A172 (cell line): ENCODE results near the gene PRR14. TPM values are rescaled to one million over a fixed set of nuclear protein-coding genes. Genes with fewer than 3 reads are reported as not detected.

Experiments used
- DNase-seq: peaks from one replicate; pipeline ENCODE4 v3.0.0-alpha.2; 2015; ENCODE audit warnings: low spot score
- total RNA-seq: library from RNA; depleted of rRNA; stranded (reverse); fragments of >200 nt; shearing (Covaris generic); gene quantifications from 2 replicates; pipeline ENCODE4 v1.2.3, GENCODE V29; 2014

PRR14 gene
- total RNA-seq, 1 experiment from 2014 or later = 9.1 TPM

DNA sequence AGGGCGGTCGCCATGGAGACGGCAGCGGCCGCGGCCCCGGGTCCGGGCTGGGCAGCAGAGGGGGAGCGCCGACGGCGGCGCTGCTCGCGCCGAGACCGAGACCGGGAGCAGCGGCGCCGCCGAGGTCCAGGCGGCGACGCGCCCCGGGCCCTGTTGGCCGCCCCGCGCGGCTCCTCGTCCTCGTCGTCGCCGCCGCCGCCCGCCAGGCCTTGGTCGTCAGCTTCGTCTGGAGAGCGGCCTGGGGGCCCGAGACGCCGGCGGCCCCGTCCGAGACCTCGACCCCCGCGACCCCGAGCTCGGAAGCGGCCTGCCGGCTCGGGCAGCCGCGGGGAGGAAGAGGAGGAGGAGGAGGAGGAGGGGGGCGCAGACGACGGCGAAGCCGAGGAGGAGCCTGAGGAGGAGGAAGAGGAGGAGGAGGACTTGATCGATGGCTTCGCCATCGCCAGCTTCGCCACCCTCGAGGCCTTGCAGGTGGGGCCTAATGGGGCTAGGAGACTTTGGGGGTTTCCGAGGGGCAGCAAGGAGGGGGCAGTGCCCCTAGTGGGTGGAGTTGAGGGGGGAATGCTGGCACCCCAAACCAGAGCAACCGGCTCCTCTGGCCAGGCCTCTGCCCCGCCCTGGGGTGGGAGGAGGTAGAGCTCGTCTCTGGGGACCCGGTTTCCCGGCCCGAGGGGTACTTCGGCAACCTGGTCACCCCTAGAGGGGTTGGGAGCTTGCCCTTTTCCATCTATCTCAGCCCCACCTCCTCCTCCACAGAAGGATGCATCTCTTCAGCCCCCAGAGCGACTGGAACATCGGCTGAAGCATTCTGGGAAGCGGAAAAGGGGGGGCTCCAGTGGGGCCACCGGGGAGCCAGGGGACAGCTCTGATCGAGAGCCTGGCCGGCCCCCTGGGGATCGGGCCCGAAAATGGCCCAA lies 9.0 kb downstream of the PRR14 start:
- peak; percentile 19 for DNase-seq

DNA sequence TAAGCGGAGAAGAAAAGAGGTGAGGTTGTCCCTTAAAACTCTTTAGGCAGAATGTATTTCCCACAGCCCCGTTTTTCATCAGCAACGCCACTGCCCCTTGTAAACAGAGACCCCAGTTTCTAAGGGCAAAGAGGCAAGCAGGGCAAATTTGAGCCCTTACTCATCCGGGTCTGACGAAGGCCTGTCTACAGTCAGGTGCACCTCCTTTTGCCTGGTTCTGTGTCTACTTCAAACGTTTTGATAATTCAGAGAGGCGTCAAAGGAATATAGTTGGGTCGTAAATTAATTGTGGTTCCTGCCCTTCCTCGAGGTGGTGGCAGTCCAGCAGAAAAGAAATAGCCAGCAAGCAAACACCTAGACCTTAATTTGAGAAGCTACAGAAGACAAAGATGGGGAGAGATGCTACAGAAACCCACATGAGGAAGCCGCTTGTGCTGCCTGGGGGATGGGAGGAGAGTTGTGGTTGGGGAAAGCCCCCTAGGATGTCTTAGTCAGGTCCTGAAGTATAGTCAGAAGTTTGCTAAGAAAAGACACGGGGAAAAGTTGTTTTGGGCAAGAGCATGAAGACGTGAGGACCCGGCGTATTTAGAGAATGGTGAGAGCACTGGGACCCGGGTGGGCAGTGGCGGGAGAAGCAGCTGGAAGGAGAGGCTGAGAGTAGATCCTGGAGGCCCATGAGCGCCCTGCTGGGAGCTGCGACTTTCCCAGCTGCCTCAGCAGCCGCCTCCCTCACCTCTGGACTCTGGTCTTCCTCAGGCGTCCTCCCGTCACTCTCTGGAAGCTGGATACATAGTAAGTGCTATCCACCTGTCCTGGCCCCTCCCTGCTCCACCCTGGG lies 9.9 kb downstream of the PRR14 start:
- peak; percentile 58 for DNase-seq

DNA sequence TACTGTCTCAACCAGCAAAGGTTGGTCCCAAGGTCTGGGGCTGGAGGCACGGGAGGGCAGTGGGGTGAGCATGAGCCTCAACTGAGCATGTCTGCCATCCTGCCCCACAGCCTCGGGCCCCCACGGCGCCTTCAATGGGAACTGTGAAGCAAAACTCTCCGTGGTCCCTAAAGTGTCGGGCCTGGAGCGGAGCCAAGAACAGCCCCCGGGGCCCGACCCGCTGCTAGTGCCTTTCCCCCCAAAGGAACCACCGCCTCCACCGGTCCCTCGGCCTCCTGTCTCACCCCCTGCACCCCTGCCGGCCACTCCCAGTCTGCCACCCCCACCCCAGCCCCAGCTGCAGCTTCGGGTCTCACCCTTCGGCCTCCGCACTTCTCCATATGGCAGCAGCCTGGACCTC lies 11.7 kb downstream of the PRR14 start:
- no peak for DNase-seq

DNA sequence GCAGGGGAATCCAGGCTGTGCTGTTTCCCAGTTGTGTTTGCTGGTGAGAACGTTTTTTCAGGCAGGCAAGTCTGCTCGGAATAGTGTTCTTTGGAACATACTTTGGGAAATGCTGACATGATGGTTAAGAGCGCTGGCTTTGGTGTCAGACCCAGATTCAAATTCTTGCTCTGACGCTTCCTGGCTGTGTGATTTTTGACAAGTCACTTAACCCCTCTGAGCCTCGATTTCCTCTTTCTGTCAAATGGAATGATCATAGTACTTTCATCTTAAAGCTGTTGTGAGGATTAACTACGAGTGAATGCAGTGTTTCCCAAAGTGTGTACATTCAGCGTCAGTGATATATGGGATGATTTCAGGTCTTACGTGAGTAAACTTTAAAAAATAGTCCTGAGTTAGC lies 12.3 kb downstream of the PRR14 start:
- DNase-seq = no peak

DNA sequence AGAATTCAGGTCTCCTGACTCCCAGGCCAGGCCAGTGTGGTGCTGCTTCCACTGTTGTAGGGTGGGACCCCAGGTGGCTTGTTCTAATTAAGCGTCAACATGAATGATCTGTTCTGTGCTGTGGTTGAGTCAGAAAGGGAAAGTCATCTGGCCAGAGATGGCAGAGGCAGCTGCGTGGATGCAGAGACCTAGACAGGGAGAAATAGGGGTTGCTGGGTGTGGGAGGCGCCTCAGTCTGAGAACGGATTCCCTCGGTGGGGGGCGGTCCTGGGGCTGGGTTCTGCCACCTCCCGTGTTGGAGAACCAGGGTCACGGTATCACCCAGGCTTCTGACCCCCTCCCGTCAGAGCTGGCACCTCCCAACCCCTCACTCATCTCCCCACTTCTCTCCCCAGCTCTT lies 13.1 kb downstream of the PRR14 start:
- DNase-seq = peak; percentile 28

DNA sequence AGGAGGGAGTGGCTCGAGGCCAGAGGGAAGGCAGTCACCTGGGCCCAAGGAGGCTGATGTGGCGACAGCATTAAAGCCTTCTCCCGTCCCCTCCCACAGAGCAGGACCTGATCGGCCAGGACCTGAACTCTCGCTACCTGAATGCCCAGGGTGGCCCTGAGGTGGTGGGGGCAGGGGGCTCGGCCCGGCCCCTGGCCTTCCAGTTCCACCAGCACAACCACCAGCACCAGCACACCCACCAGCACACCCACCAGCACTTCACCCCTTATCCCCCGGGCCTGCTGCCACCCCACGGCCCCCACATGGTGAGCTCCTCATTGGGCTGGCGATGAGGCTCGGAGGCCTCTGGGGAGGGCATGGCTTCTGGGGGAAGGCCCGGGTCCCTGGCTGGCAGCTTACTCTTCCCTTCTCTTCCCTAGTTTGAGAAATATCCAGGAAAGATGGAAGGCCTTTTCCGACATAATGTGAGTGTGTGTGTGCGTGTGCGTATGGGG lies 13.9 kb downstream of the PRR14 start:
- DNase-seq = no peak

DNA sequence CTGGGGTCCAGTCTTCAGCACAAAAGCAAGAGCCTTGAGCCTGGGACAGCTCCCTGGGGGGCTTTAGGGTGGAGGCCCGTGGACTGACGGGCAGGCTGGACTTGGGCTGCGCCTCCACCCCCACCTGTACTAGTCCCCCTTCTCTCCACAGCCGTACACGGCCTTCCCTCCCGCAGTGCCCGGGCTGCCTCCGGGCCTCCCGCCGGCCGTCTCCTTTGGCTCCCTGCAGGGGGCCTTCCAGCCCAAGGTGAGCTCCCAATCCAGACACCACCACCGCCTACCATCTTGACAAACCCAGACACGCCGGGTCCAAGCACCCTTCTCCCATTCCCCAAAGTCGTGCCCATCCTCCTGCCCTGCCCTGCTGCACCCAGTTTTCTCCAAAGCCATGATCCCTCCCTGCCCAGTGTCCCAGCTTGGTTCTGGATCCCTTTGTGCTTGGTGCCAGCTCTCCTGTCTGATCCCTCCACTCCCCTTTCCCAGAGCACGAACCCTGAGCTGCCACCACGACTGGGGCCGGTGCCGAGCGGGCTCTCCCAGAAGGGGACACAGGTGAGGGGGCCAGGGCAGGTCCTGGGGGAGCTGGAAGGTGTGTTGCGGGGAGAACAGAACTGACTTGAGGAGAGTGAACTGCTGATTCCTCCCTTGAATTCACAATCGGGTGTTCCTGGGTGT lies 14.5 kb downstream of the PRR14 start:
- DNase-seq = no peak

DNA sequence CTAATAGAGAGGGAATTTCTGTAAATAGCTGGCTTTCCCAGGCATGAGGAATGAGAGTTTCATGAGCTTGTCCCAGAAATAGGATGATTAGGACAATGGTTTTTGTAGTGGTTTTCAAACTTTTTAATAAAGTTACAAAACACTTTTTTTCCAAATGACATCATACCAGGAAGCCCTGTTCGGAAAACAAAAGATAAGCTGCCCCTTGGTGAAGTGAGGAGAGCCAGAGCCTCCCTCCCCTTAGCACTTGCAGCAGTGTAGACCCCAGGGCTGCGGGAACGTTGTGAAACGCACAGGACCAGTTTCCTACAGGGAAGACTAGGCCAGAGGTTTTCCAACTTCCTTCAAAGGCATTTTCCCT lies 15.1 kb downstream of the PRR14 start:
- DNase-seq = no peak

DNA sequence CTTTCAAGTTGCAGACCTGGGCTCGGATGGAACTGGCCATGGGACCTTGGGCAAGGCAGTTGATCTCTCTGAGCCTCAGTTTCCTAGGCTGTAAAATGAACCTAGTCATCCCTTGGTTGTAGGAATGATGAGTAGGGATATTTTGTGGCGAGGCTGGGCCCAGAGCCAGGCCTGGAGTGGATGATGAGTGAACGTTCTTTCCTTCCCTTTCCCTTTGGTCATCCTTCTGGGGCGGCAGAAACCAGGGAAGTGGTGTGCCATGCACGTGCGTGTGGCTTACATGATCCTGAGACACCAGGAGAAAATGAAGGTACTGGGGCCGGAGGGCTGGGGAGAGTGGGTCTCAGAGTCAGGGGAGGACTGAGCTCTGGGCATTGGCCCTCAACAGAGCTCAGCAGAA lies 15.9 kb downstream of the PRR14 start:
- no peak for DNase-seq

DNA sequence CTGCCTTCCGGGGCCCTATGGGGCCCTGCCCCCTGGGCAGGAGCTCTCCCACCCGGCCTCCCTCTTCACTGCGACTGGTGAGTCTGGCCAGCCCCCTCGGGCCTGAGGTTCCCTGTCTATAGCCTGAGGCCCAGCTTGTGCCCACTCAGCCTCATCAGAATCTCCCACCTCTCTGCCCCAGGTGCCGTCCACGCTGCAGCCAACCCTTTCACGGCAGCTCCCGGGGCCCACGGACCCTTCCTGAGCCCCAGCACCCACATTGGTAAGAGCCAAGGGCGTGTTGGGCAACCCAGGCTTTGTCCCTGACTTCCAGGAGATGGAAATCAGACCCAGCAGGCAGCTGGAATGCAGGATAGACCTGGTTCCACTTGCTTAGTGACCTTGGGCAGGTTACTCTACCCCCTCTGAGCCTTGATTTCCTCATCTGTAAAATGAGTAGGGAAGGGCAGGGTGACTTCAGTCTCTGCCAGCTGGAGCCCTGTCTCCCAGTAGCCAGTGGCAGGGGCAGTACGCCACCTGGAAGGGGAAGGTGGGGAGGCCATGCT lies 16.7 kb downstream of the PRR14 start:
- DNase-seq = no peak

DNA sequence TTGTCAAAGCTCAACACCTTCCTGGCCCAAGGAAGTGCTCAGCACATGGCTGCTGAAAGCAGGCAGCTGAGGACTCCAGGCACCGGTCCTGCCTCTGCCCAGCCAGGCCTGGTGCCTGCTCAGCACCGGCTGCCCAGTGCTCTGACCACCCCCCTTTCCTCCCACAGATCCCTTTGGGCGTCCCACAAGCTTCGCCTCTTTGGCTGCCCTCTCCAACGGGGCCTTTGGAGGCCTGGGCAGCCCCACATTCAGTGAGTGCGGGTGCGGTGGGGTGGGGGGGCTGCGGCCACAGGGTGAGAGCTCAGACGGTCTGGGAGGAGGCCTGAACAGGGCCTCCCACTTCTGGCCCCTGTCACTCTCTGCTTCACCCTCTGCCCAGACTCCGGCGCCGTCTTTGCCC lies 17.6 kb downstream of the PRR14 start:
- DNase-seq = no peak

DNA sequence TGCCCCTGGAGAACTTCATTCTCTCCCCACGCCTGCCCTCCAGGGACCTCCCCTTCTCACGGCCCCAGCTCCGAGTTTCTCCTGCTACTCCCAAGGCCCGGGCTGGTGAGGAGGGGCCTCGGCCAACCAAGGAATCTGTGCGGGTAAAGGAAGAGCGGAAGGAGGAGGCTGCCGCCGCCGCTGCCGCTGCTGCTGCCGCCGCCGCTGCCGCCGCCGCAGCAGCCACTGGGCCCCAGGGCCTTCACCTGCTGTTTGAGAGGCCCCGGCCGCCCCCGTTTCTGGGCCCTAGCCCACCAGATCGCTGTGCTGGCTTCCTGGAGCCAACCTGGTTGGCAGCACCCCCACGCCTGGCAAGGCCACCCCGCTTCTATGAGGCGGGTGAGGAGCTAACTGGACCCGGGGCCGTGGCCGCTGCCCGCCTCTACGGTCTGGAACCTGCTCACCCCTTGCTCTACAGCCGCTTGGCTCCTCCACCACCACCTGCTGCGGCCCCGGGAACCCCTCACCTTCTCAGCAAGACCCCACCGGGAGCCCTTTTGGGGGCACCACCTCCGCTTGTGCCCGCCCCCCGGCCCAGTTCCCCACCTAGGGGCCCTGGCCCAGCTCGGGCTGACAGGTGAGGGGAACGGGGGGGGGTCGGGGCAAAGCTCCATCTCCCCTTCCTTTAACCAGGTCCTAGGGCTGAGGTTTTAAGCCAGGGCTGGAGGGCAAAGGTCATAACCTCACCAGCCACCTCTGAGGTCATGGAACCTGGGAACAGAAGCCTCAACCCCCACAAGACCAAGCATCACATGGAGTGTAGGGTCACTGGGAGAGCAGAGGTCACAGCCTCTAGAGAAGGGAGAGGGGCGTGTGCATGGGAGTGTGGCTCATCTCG lies 18.5 kb downstream of the PRR14 start:
- no peak for DNase-seq

DNA sequence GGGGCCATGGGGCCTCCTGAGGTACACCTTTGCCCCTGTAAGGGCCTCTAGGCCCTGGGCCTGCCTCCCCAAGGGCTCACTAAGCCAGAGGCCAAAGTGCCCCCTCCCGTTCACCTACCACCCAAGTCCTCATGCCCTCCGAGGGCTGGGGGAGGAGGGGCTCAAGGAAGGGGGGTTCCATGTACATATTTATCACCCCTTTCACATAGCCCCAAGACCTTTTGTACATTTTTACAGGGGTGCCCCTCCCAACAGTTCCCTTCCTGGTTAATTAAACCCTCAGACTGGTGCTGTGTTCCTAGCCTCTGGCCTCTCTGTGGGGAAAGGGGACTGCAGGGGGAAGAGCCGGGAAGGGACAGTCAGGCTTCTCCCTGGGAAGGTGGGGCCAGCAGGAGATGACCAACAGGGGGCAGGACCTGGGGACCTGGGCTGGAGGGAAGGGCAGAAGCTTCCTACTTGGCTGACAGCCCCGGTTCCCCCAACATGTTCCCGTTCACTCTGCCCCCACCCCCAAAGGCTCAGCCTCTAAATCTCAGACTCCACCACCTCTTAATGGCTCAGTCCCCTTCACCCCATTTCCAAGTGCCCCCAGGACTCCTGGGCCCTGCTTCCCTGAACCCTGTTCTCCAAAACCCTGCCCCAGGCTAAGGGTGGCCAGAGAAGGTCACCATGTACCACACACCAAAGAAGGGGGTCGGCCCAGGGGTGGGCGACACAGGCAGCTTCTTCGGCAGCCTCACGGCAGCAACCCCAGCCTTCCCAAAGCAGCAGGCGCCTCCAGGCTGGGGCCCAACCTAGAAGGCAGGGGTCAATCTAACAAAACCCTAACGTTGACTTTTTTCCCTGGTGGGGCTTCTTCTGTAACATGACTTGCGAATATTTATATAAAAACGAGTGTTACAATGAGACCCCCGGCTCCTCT lies 19.4 kb downstream of the PRR14 start:
- no peak for DNase-seq

DNA sequence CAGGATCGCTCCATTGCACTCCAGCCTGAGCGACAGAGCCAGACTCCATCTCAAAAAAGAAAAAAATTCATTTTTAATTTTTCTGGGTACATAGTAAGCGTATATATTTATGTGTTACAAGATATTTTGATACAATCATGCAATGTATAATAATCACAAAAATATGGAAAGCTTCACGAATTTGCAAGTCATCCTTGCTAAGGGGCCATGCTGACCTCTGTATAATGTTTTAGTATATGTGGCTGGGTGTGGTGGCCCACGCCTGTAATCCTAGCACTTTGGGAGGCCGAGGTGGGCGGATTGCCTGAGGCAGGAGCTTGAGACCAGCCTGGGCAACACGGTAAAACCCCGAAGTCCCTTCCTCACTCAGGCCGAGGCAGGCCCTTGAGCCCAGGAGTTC lies 24.4 kb downstream of the PRR14 start:
- no peak for DNase-seq

DNA sequence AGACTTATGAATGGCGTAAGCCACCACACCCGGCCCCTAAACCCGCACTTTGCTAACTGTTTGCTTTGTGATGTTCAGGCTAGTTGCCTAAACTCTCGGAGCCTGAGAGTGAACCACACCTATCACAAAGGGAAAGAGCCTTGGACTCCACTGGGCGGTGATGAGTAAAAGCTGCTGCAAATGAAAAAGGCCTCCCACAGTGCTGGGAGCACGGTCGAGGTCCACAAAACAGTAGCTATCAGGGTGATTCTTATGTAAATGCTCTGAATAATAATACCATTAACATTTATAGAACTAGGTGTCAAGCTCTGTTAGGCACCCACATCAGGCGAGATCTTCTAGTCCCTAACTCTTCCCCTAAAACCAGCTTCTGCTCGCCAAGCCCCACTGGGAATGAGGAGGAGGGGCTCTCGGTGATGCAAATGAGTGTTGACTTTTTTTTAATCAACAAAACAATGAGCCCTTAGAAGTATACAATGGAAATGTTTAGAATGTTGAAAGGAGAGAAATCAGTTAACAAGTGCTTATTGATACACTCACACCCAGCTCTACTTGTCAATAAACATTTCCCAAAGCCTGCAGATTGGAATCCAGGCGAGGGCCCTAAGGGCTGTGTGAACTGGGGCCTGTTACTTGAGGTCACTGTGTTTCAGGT lies 27.3 kb downstream of the PRR14 start:
- no peak for DNase-seq

DNA sequence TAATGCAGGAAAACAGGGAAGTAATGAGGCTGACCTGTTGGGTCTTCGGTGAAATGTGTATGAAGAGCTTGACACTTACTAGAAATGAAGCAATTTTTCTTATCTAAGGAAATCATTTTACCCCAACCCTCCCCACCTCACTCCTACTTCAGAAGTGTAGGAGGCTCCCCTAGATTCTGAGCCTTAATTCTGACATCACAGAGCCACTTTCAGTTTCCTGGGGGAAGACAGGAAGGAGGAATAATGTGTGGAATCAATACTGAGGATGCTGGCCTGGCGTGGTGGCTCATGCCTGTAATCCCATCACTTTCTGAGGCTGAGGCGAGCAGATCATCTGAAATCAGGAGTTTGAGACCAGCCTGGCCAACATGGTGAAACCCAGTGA lies 27.8 kb downstream of the PRR14 start:
- DNase-seq = no peak

DNA sequence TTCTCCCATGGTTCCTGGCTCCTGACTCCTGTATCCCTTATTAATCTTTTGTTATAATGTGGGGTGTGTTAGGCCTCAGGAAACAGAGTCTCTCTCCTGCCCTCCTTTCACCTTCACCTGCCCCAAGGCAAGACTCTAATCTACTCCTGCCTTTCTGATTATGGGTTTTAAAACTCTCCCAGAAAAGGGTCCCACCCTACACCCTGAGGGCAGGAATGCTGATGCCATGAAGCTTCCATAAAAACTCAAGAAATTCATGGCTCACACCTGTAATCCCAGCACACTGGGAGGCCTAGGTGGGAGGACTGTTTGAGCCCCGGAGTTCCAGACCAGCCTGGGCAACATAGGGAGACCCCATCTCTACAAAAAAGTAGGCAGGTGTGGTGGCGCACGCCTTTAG lies 29.6 kb downstream of the PRR14 start:
- no peak for DNase-seq

DNA sequence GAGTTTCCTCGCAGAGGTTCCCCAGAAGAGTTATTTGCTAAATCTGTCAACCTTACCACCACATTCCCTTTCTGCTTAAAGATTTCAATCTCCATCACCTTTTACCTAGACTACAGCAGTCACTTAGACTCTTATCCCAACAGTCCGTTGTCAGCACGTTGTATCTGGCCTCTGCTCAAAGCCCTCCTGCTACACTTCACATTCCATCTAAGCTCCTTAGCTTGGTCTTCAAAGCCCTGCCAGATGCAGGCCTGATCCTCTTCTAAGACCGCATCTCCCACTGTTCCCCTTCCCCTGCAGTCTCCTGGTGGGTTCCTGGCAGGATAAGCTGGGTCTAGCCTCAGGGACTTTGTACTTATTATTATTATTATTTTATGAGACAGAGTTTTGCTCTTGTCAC lies 37.9 kb downstream of the PRR14 start:
- no peak for DNase-seq

DNA sequence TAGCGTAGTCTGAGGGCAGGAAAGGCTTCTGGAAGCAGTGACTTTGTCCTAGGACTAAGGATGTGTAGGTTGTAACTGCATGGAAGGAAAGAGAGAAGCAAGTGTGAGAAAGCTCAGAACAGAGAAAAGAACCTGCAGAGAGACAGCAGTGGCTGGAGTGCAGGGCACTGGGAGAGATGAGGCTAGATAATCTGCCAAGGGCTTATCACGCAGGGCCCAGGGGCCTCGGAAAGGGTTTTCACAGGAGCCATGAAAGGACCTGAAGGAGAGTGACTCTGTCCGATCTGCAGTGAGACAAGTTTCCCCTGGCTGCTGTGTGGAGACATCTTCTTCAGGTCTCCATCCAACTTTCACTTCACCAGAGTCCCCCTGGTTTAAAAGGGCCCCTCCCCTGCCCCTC lies 41.1 kb downstream of the PRR14 start:
- no peak for DNase-seq
